Neural crest cell (in vitro differentiated cells): ENCODE measurements around the gene RUNX2. TPM values are rescaled to one million over a fixed set of nuclear protein-coding genes. Genes with fewer than 3 reads are reported as not detected.

Source experiments
- DNase-seq: peaks from one replicate; pipeline ENCODE4 v3.0.0; 2021; ENCODE audit warnings: low read depth, mixed read lengths, low spot score
- H3K27ac Mint-ChIP-seq: one replicate; pipeline ENCODE4 v1.8.0; 2021; ENCODE audit warnings: mild to moderate bottlenecking, mixed read lengths; ENCODE audit not compliant: unreplicated experiment
- H3K27me3 Mint-ChIP-seq: 2 replicates; pipeline ENCODE4 v1.8.0; 2021; ENCODE audit warnings: low read depth, mild to moderate bottlenecking, mixed read lengths
- H3K36me3 Mint-ChIP-seq: 2 replicates; pipeline ENCODE4 v1.8.0; 2021; ENCODE audit warnings: low read depth, mild to moderate bottlenecking, mixed read lengths
- H3K4me1 Mint-ChIP-seq: 2 replicates; pipeline ENCODE4 v1.8.0; 2021; ENCODE audit warnings: mixed read lengths
- H3K4me3 Mint-ChIP-seq: one replicate; pipeline ENCODE4 v1.8.0; 2021; ENCODE audit warnings: mild to moderate bottlenecking, mixed read lengths
- H3K9me3 Mint-ChIP-seq: 2 replicates; pipeline ENCODE4 v1.8.0; 2021; ENCODE audit warnings: mixed read lengths
- CTCF ChIP-seq: fragments of 200-600 bp; sonication (generic); conservative IDR thresholded peaks from 2 replicates; pipeline ENCODE4 v1.5.0; 2021; ENCODE audit warnings: antibody characterized with exemption, mild to moderate bottlenecking
- total RNA-seq: library from RNA; stranded (reverse); gene quantifications from 2 replicates; pipeline ENCODE4 v1.2.1, GENCODE V29; 2021

Gene RUNX2
- total RNA-seq, 1 donor from 2014 or later = 0.16 TPM

- Mint-ChIP-seq H3K9me3 (no peaks in the 10 kb centered on the region), H3K4me3 (no peak overlapping the region), H3K27me3 (peaks cover 2% of the 10 kb centered on the region), H3K27ac (no peak overlapping the region), H3K36me3 (no peaks in the 10 kb centered on the region), H3K4me1 (peaks cover 21% of the 10 kb centered on the region)
- TF ChIP-seq CTCF = no peak
- no peak for DNase-seq
Measured at GRCh38 chr6:45552536-45552935, 224.4 kb downstream of the RUNX2 start.

GRCh38 chr6:45553730-45554344, 225.7 kb downstream of the RUNX2 start:
- H3K27me3 Mint-ChIP-seq = peaks cover 2% of the 10 kb centered on the region
- no peaks in the 10 kb centered on the region for H3K36me3 Mint-ChIP-seq
- no peaks in the 10 kb centered on the region for H3K9me3 Mint-ChIP-seq
- no peak for DNase-seq
- peaks cover 21% of the 10 kb centered on the region for H3K4me1 Mint-ChIP-seq
- H3K4me3 Mint-ChIP-seq = no peak overlapping the region
- no peak overlapping the region for H3K27ac Mint-ChIP-seq
- TF ChIP-seq CTCF = no peak

GRCh38 chr6:45554591-45554990, 226.5 kb downstream of the RUNX2 start:
- Mint-ChIP-seq H3K9me3 (peaks cover 2% of the 10 kb centered on the region), H3K27ac (no peak overlapping the region), H3K4me3 (no peak overlapping the region), H3K27me3 (peaks cover 2% of the 10 kb centered on the region), H3K4me1 (peaks cover 27% of the 10 kb centered on the region), H3K36me3 (no peaks in the 10 kb centered on the region)
- no peak for TF ChIP-seq CTCF
- DNase-seq = no peak

GRCh38 chr6:45555981-45556771, 228.0 kb downstream of the RUNX2 start:
- peaks cover 2% of the 10 kb centered on the region for H3K27me3 Mint-ChIP-seq
- peaks cover 27% of the 10 kb centered on the region for H3K4me1 Mint-ChIP-seq
- H3K9me3 Mint-ChIP-seq = peaks cover 5% of the 10 kb centered on the region
- H3K4me3 Mint-ChIP-seq = no peak overlapping the region
- DNase-seq = no peak
- no peaks in the 10 kb centered on the region for H3K36me3 Mint-ChIP-seq
- no peak for TF ChIP-seq CTCF
- H3K27ac Mint-ChIP-seq = no peak overlapping the region

GRCh38 chr6:45556828-45557227, 228.7 kb downstream of the RUNX2 start:
- peak overlapping the region; percentile 70 for H3K27ac Mint-ChIP-seq
- peaks cover 27% of the 10 kb centered on the region for H3K4me1 Mint-ChIP-seq
- no peak for TF ChIP-seq CTCF
- H3K4me3 Mint-ChIP-seq = no peak overlapping the region
- DNase-seq = no peak
- no peaks in the 10 kb centered on the region for H3K36me3 Mint-ChIP-seq
- peaks cover 2% of the 10 kb centered on the region for H3K27me3 Mint-ChIP-seq
- peaks cover 5% of the 10 kb centered on the region for H3K9me3 Mint-ChIP-seq
